ENCODE data around the gene ABHD16B.

GRCh38 chr20:63884506-63885263 is 23.4 kb downstream of the ABHD16B start:
- no peak for TF ChIP-seq EZH2 (IDR thresholded peaks at IDR 0.05; ENCODE audit: insufficient read depth, poor library complexity, severe bottlenecking)
- no peak for TF ChIP-seq EZH2phosphoT487 (IDR thresholded peaks at IDR 0.05; ENCODE audit: insufficient read depth, low read depth)

Measured in GM23248 (cell line).